Measurements from ENCODE around the gene APEX2. TPM values are rescaled to one million over a fixed set of nuclear protein-coding genes. Genes with fewer than 3 reads are reported as not detected.
A peak's percentile ranks its signal among the peaks of the same experiment; 100 is the strongest.

Gene APEX2
- total RNA-seq, 4 donors from 2014 or later: 1.0 to 9.5 (median 5.1) TPM

DNA sequence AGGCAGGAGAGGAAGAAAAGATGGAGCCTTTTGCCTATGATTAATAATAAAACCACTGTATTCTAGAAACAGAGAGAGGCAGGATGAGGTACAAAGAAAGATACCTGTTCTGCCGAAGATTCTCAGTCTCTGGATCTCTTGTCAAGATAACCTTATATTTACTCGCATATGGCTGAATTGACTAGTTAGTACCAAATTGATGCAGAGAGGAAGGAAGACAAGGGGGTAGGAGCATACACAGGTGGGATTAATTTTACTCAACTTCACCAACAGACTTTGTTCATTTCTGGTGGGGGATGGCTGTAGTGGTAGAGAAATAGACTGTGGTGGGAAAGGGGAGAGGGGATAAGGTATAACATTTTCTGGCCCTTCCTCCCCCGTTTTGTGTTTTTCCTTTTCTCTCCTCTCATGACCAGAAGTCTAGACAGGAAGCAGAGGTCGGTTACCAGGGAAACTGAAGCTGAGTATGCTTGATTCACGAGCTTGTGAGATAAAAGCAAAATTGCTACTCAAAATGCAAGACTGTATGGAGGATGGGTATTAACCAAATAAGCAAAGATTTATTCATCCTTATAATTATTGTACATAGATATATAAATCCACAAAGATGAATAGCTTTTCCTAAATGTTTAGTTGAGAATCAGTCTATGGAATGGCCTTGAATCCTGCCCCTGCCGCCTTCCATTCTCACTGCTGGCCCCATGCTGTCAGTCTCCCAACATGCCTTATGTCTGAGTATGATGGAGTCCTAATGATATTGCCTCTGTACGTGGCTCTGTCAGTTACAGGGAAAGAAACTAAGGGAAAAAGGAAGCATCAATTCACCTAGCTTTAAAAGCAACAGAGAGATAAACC is 56.9 kb downstream of the APEX2 start:
- intact Hi-C loops (cut with DNase I; ENCODE audit: low total_unique reads): loop anchor here (5.0 kb wide), 1 partner anchor 505 kb away; no protein-coding TSS in a partner anchor
- no peak for TF ChIP-seq POLR2A (IDR thresholded peaks at IDR 0.05)
- TF ChIP-seq CTCF (IDR thresholded peaks at IDR 0.05): no peak
- Histone ChIP-seq H3K27me3 (no peaks in the 10 kb centered on the region), H3K27ac (no peak overlapping the region), H3K36me3 (no peaks in the 10 kb centered on the region), H3K9me3 (no peaks in the 10 kb centered on the region), H3K4me1 (no peaks in the 10 kb centered on the region), H3K4me3 (no peak overlapping the region)
- DNase-seq: no peak

- peak in 1 of 2 donors; percentile 19 for DNase-seq
- no peaks in the 10 kb centered on the region for H3K27me3 ChIP-seq
- H3K27ac ChIP-seq: no peak overlapping the region
- H3K36me3 ChIP-seq: no peaks in the 10 kb centered on the region
- H3K4me3 ChIP-seq: no peak overlapping the region
- no peaks in the 10 kb centered on the region for H3K4me1 ChIP-seq
- TF ChIP-seq POLR2A (IDR thresholded peaks at IDR 0.05): no peak
- peak; percentile 58 to 74 (median 64) for TF ChIP-seq CTCF (IDR thresholded peaks at IDR 0.05)
- no peaks in the 10 kb centered on the region for H3K9me3 ChIP-seq
- intact Hi-C loops (cut with DNase I; ENCODE audit: low total_unique reads): loop anchor here (5.0 kb wide), 1 partner anchor 505 kb away; no protein-coding TSS in a partner anchor
These were observed 57.6 kb downstream of the APEX2 start for GRCh38 chrX:55057675-55058249.

Other genes starting within 250 kb of the APEX2 start
- gene ITIH6, start 202.1 kb upstream of the APEX2 start, total RNA-seq: not detected
- 100 to 1,000 TPM; 108 to 681 (median 164) TPM for gene MAGED2, start 192.6 kb upstream of the APEX2 start, total RNA-seq
- 10 to 100 TPM; 20.0 to 80.7 (median 29.1) TPM for gene TRO, start 79.5 kb upstream of the APEX2 start, total RNA-seq
- not detected for gene PFKFB1, start 6.2 kb upstream of the APEX2 start, total RNA-seq
- 10 to 100 TPM in 2 of 4 donors, 1 to 10 TPM in 1, not detected in 1; 2.1 to 23.0 (median 15.6) TPM for gene ALAS2, start 30.6 kb downstream of the APEX2 start, total RNA-seq
- gene PAGE2B, start 74.7 kb downstream of the APEX2 start, total RNA-seq: not detected
- not detected for gene PAGE2, start 88.7 kb downstream of the APEX2 start, total RNA-seq
- 1 to 10 TPM in 1 of 4 donors, not detected in 3; 1.2 TPM for gene PAGE5, start 220.0 kb downstream of the APEX2 start, total RNA-seq

All from uterus (tissue), 4 donors.